NT2/D1 (cell line): ENCODE measurements around the gene UNC5B.

Experiments used
- YY1 ChIP-seq: IDR thresholded peaks from 2 replicates; pipeline ENCODE4 v1.6.1; 2011; ENCODE audit not compliant: insufficient read length, insufficient read depth
- ZNF274 ChIP-seq: IDR thresholded peaks from 2 replicates; pipeline ENCODE4 v1.6.1; 2011; ENCODE audit warnings: mild to moderate bottlenecking, low read depth, low read length

GRCh38 chr10:71317739-71318138 lies 105.4 kb downstream of the UNC5B start:
- TF ChIP-seq ZNF274 (no peak), YY1 (no peak)
